Glomerular endothelial cell (primary cell): Measurements from ENCODE around the gene IQCF2. TPM values are rescaled to one million over a fixed set of nuclear protein-coding genes. Genes with fewer than 3 reads are reported as not detected.
"Not testable (repeated sequence)": the region's sequence is repeated elsewhere in the genome, so short reads cannot be mapped to it uniquely, and the experiment has no call there.

ENCODE experiments used
- DNase-seq: peaks from one replicate; pipeline ENCODE4 v3.0.0-alpha.2; 2011; ENCODE audit warnings: low read depth, low spot score; ENCODE audit errors: extremely low read depth
- total RNA-seq: library from RNA; depleted of rRNA; stranded (reverse); fragments of >200 nt; gene quantifications from 2 replicates; pipeline ENCODE4 v1.2.3, GENCODE V29; 2015

Gene IQCF2
- total RNA-seq, 1 donor from 2014 or later, result not detected

GRCh38 chr3:51875501-51875900 is 14.1 kb downstream of the IQCF2 start, which contains the start of gene IQCF5:
IQCF5 (minus strand) TSS chr3:51875601; CDS start chr3:51875531, 70 bp downstream.
- DNase-seq, result no peak

- DNase-seq, result no peak
Observed at GRCh38 chr3:51876186-51876585, 14.8 kb downstream of the IQCF2 start.

GRCh38 chr3:51879937-51880336 is 18.5 kb downstream of the IQCF2 start:
- DNase-seq, result no peak

- DNase-seq, result no peak
Observed at GRCh38 chr3:51886447-51886846, 25.0 kb downstream of the IQCF2 start.

- no peak for DNase-seq
Observed at GRCh38 chr3:51887620-51888019, 26.2 kb downstream of the IQCF2 start.

GRCh38 chr3:51888463-51889105 is 27.2 kb downstream of the IQCF2 start:
- no peak for DNase-seq

- no peak for DNase-seq
Observed at GRCh38 chr3:51891242-51892039, 30.0 kb downstream of the IQCF2 start.

- DNase-seq, result no peak
Observed at GRCh38 chr3:51894391-51894790, 33.0 kb downstream of the IQCF2 start.

GRCh38 chr3:51894939-51895338 is 33.5 kb downstream of the IQCF2 start:
- no peak for DNase-seq

GRCh38 chr3:51896607-51897305 is 35.3 kb downstream of the IQCF2 start:
- DNase-seq, result no peak

- DNase-seq, result no peak
Observed at GRCh38 chr3:51897391-51897790, 36.0 kb downstream of the IQCF2 start.

GRCh38 chr3:51900043-51900442 is 38.6 kb downstream of the IQCF2 start:
- not testable (repeated sequence) for DNase-seq

- DNase-seq, result not testable (repeated sequence)
Observed at GRCh38 chr3:51902361-51902760, 40.9 kb downstream of the IQCF2 start.

- DNase-seq, result no peak
Observed at GRCh38 chr3:51904034-51904823, 42.8 kb downstream of the IQCF2 start.

- DNase-seq, result no peak
Observed at GRCh38 chr3:51908026-51908425, 46.6 kb downstream of the IQCF2 start.

Other genes with a start within 250 kb of the IQCF2 start
- 58.8 and 76.4 TPM in 2 replicates for gene TEX264, start 190.4 kb upstream of the IQCF2 start, total RNA-seq
- gene GRM2, start 154.5 kb upstream of the IQCF2 start, total RNA-seq, result under 0.01 and 0.12 TPM in 2 replicates
- gene IQCF6, start 82.4 kb upstream of the IQCF2 start, total RNA-seq, result not detected in 2 replicates
- gene IQCF5, start 14.0 kb downstream of the IQCF2 start, total RNA-seq, result not detected in 2 replicates
- gene IQCF1, start 41.7 kb downstream of the IQCF2 start, total RNA-seq, result not detected in 2 replicates
- 13.5 and 17.2 TPM in 2 replicates for gene RRP9, start 80.3 kb downstream of the IQCF2 start, total RNA-seq
- gene PARP3, start 80.7 kb downstream of the IQCF2 start, total RNA-seq, result 11.7 and 12.8 TPM in 2 replicates
- 0.06 TPM in 1 of 2 replicates, not detected in the other for gene GPR62, start 93.8 kb downstream of the IQCF2 start, total RNA-seq
- gene PCBP4, start 105.8 kb downstream of the IQCF2 start, total RNA-seq, result 62.7 and 65.7 TPM in 2 replicates
- 29.8 and 31.8 TPM in 2 replicates for gene ABHD14B, start 112.4 kb downstream of the IQCF2 start, total RNA-seq
- 13.5 and 17.0 TPM in 2 replicates for gene ABHD14A, start 113.4 kb downstream of the IQCF2 start, total RNA-seq
- gene ACY1, start 121.9 kb downstream of the IQCF2 start, total RNA-seq, result 24.2 and 32.0 TPM in 2 replicates
- 1,365 and 2,409 TPM in 2 replicates for gene RPL29, start 134.3 kb downstream of the IQCF2 start, total RNA-seq
- gene DUSP7, start 195.0 kb downstream of the IQCF2 start, total RNA-seq, result 20.2 and 23.8 TPM in 2 replicates